BE2C (cell line): ENCODE measurements around the gene HYCC1. TPM values are rescaled to one million over a fixed set of nuclear protein-coding genes. Genes with fewer than 3 reads are reported as not detected.
"Not testable (repeated sequence)": the region's sequence is repeated elsewhere in the genome, so short reads cannot be mapped to it uniquely, and the experiment has no call there.

Experiments
- DNase-seq: peaks from one replicate; pipeline ENCODE4 v3.0.0-alpha.2; 2020
- H3K27me3 ChIP-seq: fragments of 250-450 bp; sonication (Bioruptor Pico); 2 replicates; pipeline ENCODE4 v1.5.1; 2020; ENCODE audit warnings: mild to moderate bottlenecking
- H3K36me3 ChIP-seq: fragments of 250-450 bp; sonication (Bioruptor Pico); 2 replicates; pipeline ENCODE4 v1.5.1; 2020; ENCODE audit warnings: mild to moderate bottlenecking
- H3K4me1 ChIP-seq: fragments of 250-450 bp; sonication (Bioruptor Pico); 2 replicates; pipeline ENCODE4 v1.5.1; 2020
- H3K4me3 ChIP-seq: 2 replicates; pipeline ENCODE4 v1.5.1; 2011; ENCODE audit warnings: low read depth, low read length
- H3K9me3 ChIP-seq: fragments of 250-450 bp; sonication (Bioruptor Pico); 2 replicates; pipeline ENCODE4 v1.5.1; 2020
- CTCF ChIP-seq: IDR thresholded peaks from 2 replicates; pipeline ENCODE4 v1.5.1; 2012; ENCODE audit warnings: mild to moderate bottlenecking, low read depth, low read length
- polyA plus RNA-seq: library from polyadenylated mRNA; unstranded; fragments of >200 nt; gene quantifications from one replicate; pipeline ENCODE4 v1.2.1, GENCODE V29; 2012; ENCODE audit warnings: low read depth, missing spikeins; ENCODE audit not compliant: insufficient read length, insufficient read depth

HYCC1 gene
- 1.2 TPM for polyA plus RNA-seq

- Histone ChIP-seq H3K4me1 (peaks cover 3% of the 10 kb centered on the region; the same call in 1 of the 2 replicates), H3K36me3 (no peaks in the 10 kb centered on the region), H3K27me3 (peaks cover 25% of the 10 kb centered on the region), H3K9me3 (no peaks in the 10 kb centered on the region), H3K4me3 (peak within 1 kb of the TSS; percentile 76)
- peak; percentile 98 for DNase-seq
- peak; percentile 56 for TF ChIP-seq CTCF
Observed at GRCh38 chr7:23013715-23014649, at the start of gene HYCC1. HYCC1 (minus strand) TSS chr7:23014130; CDS start chr7:22991111, 23,019 bp downstream.

GRCh38 chr7:23062452-23062851 is 48.5 kb upstream of the HYCC1 start:
- Histone ChIP-seq H3K27me3 (peaks cover 10% of the 10 kb centered on the region; the same call in 1 of the 2 replicates), H3K36me3 (no peaks in the 10 kb centered on the region), H3K9me3 (no peaks in the 10 kb centered on the region), H3K4me3 (no peak overlapping the region), H3K4me1 (no peaks in the 10 kb centered on the region)
- TF ChIP-seq CTCF: no peak
- DNase-seq: no peak

- Histone ChIP-seq H3K36me3 (no peaks in the 10 kb centered on the region), H3K4me3 (no peak overlapping the region), H3K4me1 (no peaks in the 10 kb centered on the region), H3K9me3 (no peaks in the 10 kb centered on the region), H3K27me3 (peaks cover 16% of the 10 kb centered on the region)
- no peak for DNase-seq
- TF ChIP-seq CTCF: no peak
Observed at GRCh38 chr7:23061327-23061726, 47.4 kb upstream of the HYCC1 start.

GRCh38 chr7:23058408-23059096 is 44.6 kb upstream of the HYCC1 start:
- peaks cover 19% of the 10 kb centered on the region for H3K27me3 ChIP-seq
- H3K4me3 ChIP-seq: no peak overlapping the region
- H3K36me3 ChIP-seq: no peaks in the 10 kb centered on the region
- H3K4me1 ChIP-seq: no peaks in the 10 kb centered on the region
- no peak for DNase-seq
- H3K9me3 ChIP-seq: no peaks in the 10 kb centered on the region
- no peak for TF ChIP-seq CTCF

GRCh38 chr7:23055582-23056178 is 41.8 kb upstream of the HYCC1 start:
- Histone ChIP-seq H3K4me3 (no peak overlapping the region), H3K27me3 (peaks cover 25% of the 10 kb centered on the region), H3K36me3 (no peaks in the 10 kb centered on the region), H3K4me1 (no peaks in the 10 kb centered on the region), H3K9me3 (no peaks in the 10 kb centered on the region)
- DNase-seq: peak; percentile 33
- TF ChIP-seq CTCF: peak; percentile 97

DNA sequence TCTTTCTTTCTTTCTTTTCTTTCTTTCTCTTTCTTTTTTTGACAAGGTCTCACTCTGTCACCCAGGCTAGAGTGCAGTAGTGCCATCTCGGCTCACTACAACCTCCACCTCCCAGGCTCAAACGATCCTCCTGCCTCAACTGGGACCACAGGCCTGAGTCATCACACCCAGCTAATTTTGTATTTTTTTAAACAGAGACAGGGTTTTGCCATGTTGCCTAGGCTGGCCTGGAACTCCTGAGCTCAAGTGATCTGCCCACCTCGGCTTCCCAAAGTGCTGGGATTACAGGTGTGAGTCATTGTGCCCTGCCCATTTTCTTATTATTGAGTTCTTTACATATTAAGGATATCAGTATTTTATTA is 37.2 kb upstream of the HYCC1 start:
- DNase-seq, H3K4me3 ChIP-seq, H3K9me3 ChIP-seq, H3K4me1 ChIP-seq, H3K27me3 ChIP-seq, H3K36me3 ChIP-seq: not testable (repeated sequence)

- H3K27me3 ChIP-seq, H3K4me1 ChIP-seq, H3K36me3 ChIP-seq, H3K4me3 ChIP-seq, DNase-seq, H3K9me3 ChIP-seq: not testable (repeated sequence)
Observed at GRCh38 chr7:23046336-23046735, 32.4 kb upstream of the HYCC1 start.

GRCh38 chr7:23045086-23045485 is 31.2 kb upstream of the HYCC1 start:
- DNase-seq, H3K4me1 ChIP-seq, H3K9me3 ChIP-seq, H3K27me3 ChIP-seq, H3K36me3 ChIP-seq, H3K4me3 ChIP-seq: not testable (repeated sequence)
